Loucy (cell line): Measurements from ENCODE around the gene TSC2.
"Not testable (repeated sequence)": the region's sequence is repeated elsewhere in the genome, so short reads cannot be mapped to it uniquely, and the experiment has no call there.

Experiments
- H2AFZ ChIP-seq: fragments of 200-600 bp; sonication (generic); 2 replicates; pipeline ENCODE4 v1.6.0; 2016; ENCODE audit warnings: antibody characterized with exemption, mild to moderate bottlenecking, low read length, moderate library complexity
- H3F3A ChIP-seq: fragments of 200-600 bp; 2 replicates; pipeline ENCODE4 v1.6.0; 2016; ENCODE audit warnings: antibody characterized with exemption, low read depth, mild to moderate bottlenecking
- H3K27me3 ChIP-seq: fragments of 200-600 bp; sonication (generic); 2 replicates; pipeline ENCODE4 v1.6.1; 2014; ENCODE audit warnings: low read length, mild to moderate bottlenecking; ENCODE audit not compliant: insufficient read depth, poor library complexity, severe bottlenecking
- H3K36me3 ChIP-seq: fragments of 200-600 bp; sonication (generic); 2 replicates; pipeline ENCODE4 v1.6.1; 2016; ENCODE audit warnings: low read length; ENCODE audit not compliant: insufficient read depth
- H3K4me1 ChIP-seq: fragments of 200-600 bp; sonication (generic); 2 replicates; pipeline ENCODE4 v1.5.1; 2014; ENCODE audit warnings: low read length, mild to moderate bottlenecking; ENCODE audit not compliant: insufficient read depth, poor library complexity, severe bottlenecking
- H3K4me2 ChIP-seq: fragments of 200-600 bp; sonication (generic); 2 replicates; pipeline ENCODE4 v1.6.0; 2014; ENCODE audit warnings: antibody characterized with exemption, low read length, low read depth, mild to moderate bottlenecking; ENCODE audit not compliant: poor library complexity, severe bottlenecking
- H3K4me3 ChIP-seq: fragments of 200-600 bp; sonication (generic); 2 replicates; pipeline ENCODE4 v1.5.1; 2014; ENCODE audit warnings: low read length, mild to moderate bottlenecking, mixed read lengths; ENCODE audit not compliant: poor library complexity, severe bottlenecking
- H3K79me2 ChIP-seq: fragments of 200-600 bp; sonication (generic); 2 replicates; pipeline ENCODE4 v1.6.1; 2014; ENCODE audit warnings: low read length; ENCODE audit not compliant: insufficient read depth
- H3K9ac ChIP-seq: fragments of 200-600 bp; sonication (generic); 2 replicates; pipeline ENCODE4 v1.6.0; 2014; ENCODE audit warnings: mild to moderate bottlenecking, low read depth, low read length, moderate library complexity; ENCODE audit not compliant: poor library complexity, severe bottlenecking
- H3K9me2 ChIP-seq: fragments of 200-600 bp; sonication (generic); replicated peaks from 2 replicates; pipeline ENCODE4 v1.6.1; 2016; ENCODE audit warnings: low read depth, low read length, mixed read lengths
- H3K9me3 ChIP-seq: fragments of 200-600 bp; sonication (generic); 2 replicates; pipeline ENCODE4 v1.6.1; 2014; ENCODE audit warnings: mild to moderate bottlenecking, antibody characterized with exemption, low read length, low read depth; ENCODE audit not compliant: insufficient read depth
- H4K20me1 ChIP-seq: fragments of 200-600 bp; sonication (generic); 2 replicates; pipeline ENCODE4 v1.6.0; 2014; ENCODE audit warnings: antibody characterized with exemption, low read length, mild to moderate bottlenecking; ENCODE audit not compliant: insufficient read depth, poor library complexity, severe bottlenecking

TSC2 gene

DNA sequence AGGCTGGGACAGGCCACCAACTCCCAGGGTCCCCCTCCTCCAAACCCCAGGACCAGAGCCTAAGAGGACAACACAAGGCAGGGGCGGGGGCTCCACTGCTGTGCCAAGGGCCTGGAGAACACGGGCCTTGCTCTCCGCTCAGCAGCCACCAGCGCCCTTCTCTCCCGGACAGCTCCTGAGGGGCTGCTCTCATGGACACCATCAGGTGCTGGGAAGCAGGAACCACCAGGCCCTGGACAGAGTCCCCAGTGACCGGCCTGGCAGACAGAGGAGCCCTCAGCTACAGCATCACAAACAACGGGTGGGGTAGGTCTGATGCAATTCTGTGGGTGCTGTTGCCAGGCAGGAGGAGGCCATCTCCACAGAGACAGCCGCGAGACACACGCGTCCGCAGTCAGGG lies 86.0 kb downstream of the TSC2 start:
- H3K4me3 ChIP-seq, H3K4me1 ChIP-seq, H2AFZ ChIP-seq, H3K79me2 ChIP-seq, H3F3A ChIP-seq, H3K9me3 ChIP-seq, H3K4me2 ChIP-seq, H3K36me3 ChIP-seq, H3K27me3 ChIP-seq, H3K9ac ChIP-seq, H4K20me1 ChIP-seq, H3K9me2 ChIP-seq: not testable (repeated sequence)

DNA sequence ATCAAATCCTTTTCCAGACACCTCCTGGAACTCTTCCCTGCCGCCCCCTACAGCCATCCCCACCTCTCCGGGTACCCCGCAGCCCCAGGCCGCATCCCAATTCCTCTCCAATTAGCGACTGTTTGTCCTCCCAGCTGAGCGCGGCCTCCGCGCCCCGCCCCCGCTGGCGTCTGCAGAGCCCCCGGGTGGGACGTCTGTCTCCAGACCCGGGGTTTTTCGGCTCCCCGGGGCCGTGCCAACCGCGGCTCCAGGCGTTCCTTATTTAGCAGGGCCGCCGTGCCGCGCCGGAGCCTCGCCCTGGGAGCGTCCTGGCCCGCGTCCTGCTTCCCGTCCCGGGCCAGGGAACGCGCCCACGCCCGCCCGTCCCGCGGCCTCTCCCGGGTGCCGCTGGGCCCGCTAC lies 87.3 kb downstream of the TSC2 start:
- H3K36me3 ChIP-seq, H3K79me2 ChIP-seq, H3K4me2 ChIP-seq, H4K20me1 ChIP-seq, H3K9ac ChIP-seq, H3K9me3 ChIP-seq, H3F3A ChIP-seq, H3K4me1 ChIP-seq, H3K27me3 ChIP-seq, H2AFZ ChIP-seq, H3K9me2 ChIP-seq: not testable (repeated sequence)
- peak overlapping the region; percentile 60 for H3K4me3 ChIP-seq

GRCh38 chr16:2135770-2136490 lies 88.1 kb downstream of the TSC2 start, which contains the start of gene PKD1:
PKD1 (minus strand) TSS chr16:2135898; CDS start chr16:2135689, 209 bp downstream.
- H3K36me3 ChIP-seq, H4K20me1 ChIP-seq, H3K79me2 ChIP-seq, H3K9me2 ChIP-seq, H3K9me3 ChIP-seq, H3K27me3 ChIP-seq, H3K4me1 ChIP-seq, H3F3A ChIP-seq, H2AFZ ChIP-seq: not testable (repeated sequence)
- peak within 1 kb of the TSS; percentile 60 for H3K9ac ChIP-seq
- peak within 1 kb of the TSS; percentile 65 for H3K4me3 ChIP-seq
- peak within 1 kb of the TSS; percentile 54 for H3K4me2 ChIP-seq
